Activated CD4-positive, CD25-positive, alpha-beta regulatory T cell treated with anti-CD3 and anti-CD28 coated beads, Interleukin-2, amount 50 U/mL, for 16 hours (primary cell): Measurements from ENCODE around the gene VMP1.
"Not testable (repeated sequence)": the region's sequence is repeated elsewhere in the genome, so short reads cannot be mapped to it uniquely, and the experiment has no call there.

ENCODE experiments used
- DNase-seq: peaks from one replicate; pipeline ENCODE4 v3.0.0-alpha.2; 2020; ENCODE audit warnings: low read depth, low spot score

VMP1 gene

GRCh38 chr17:59806322-59806721, 98.9 kb downstream of the VMP1 start:
- DNase-seq = not testable (repeated sequence)

- no peak for DNase-seq
Measured at GRCh38 chr17:59807892-59808509, 100.5 kb downstream of the VMP1 start.

- DNase-seq = no peak
Measured at GRCh38 chr17:59810894-59811153, 103.4 kb downstream of the VMP1 start.

GRCh38 chr17:59811209-59811608, 103.8 kb downstream of the VMP1 start:
- no peak for DNase-seq

GRCh38 chr17:59812139-59812538, 104.7 kb downstream of the VMP1 start:
- DNase-seq = no peak

- no peak for DNase-seq
Measured at GRCh38 chr17:59814276-59814675, 106.8 kb downstream of the VMP1 start.

GRCh38 chr17:59814685-59815084, 107.2 kb downstream of the VMP1 start:
- no peak for DNase-seq

- DNase-seq = no peak
Measured at GRCh38 chr17:59815965-59816364, 108.5 kb downstream of the VMP1 start.

GRCh38 chr17:59825533-59826322, 118.3 kb downstream of the VMP1 start:
- DNase-seq = no peak

GRCh38 chr17:59826706-59827453, 119.4 kb downstream of the VMP1 start:
- DNase-seq = no peak

- no peak for DNase-seq
Measured at GRCh38 chr17:59827721-59828477, 120.4 kb downstream of the VMP1 start.

- DNase-seq = no peak
Measured at GRCh38 chr17:59828478-59828760, 121.0 kb downstream of the VMP1 start.

GRCh38 chr17:59828819-59829216, 121.4 kb downstream of the VMP1 start:
- DNase-seq = not testable (repeated sequence)

GRCh38 chr17:59829217-59830006, 122.0 kb downstream of the VMP1 start:
- DNase-seq = no peak

GRCh38 chr17:59830007-59830630, 122.7 kb downstream of the VMP1 start:
- no peak for DNase-seq

GRCh38 chr17:59830846-59831486, 123.5 kb downstream of the VMP1 start:
- DNase-seq = no peak

GRCh38 chr17:59832883-59833379, 125.5 kb downstream of the VMP1 start:
- no peak for DNase-seq

- peak; percentile 66 for DNase-seq
Measured at GRCh38 chr17:59837308-59838051, 130.0 kb downstream of the VMP1 start.

- DNase-seq = no peak
Measured at GRCh38 chr17:59838052-59838916, 130.8 kb downstream of the VMP1 start.
